K562 treated with DMSO at 1 percent for 12 hours (cell line): Measurements from ENCODE around the gene DOK6. TPM values are rescaled to one million over a fixed set of nuclear protein-coding genes. Genes with fewer than 3 reads are reported as not detected.

Source experiments
- total RNA-seq: library from RNA; unstranded; fragments of 300-600 nt; gene quantifications from 2 replicates; pipeline ENCODE4 v1.2.3, GENCODE V29; 2022; ENCODE audit not compliant: insufficient read depth

Gene DOK6
- not detected in 2 replicates for total RNA-seq

GRCh38 chr18:69400253-69400975, at the start of gene DOK6:
DOK6 (plus strand) TSS chr18:69400888.

